ENCODE results near the gene OTOF. TPM values are rescaled to one million over a fixed set of nuclear protein-coding genes. Genes with fewer than 3 reads are reported as not detected.

Gene OTOF
- total and polyA plus RNA-seq, 2 donors (not counting 3 experiments of a cell fraction or from before 2014, with no cell fraction given) = 0.06 to 0.22 TPM

GRCh38 chr2:26511466-26511865 is 33.5 kb upstream of the OTOF start:
- peaks cover 2% of the 10 kb centered on the region in 2 experiments for H3K27me3 ChIP-seq (ENCODE audit: control insufficient read depth in 2 of 2, insufficient read depth in 2 of 2, low read length in 2 of 2)
- no peaks in the 10 kb centered on the region for H3K4me1 ChIP-seq (ENCODE audit: control insufficient read depth, extremely low read depth, insufficient read depth, low read length)
- no peak overlapping the region for H3K4me2 ChIP-seq (ENCODE audit: insufficient read depth, low read length)
- no peaks in the 10 kb centered on the region for H3K9me3 ChIP-seq (replicated peaks; ENCODE audit: control insufficient read depth, insufficient read depth, low read length)
- BruUV-seq (replicated peaks) = no TSS peak
- H2AFZ ChIP-seq (ENCODE audit: low read depth, low read length) = no peak overlapping the region
- FAIRE-seq (no peak), DNase-seq (ENCODE audit: low read depth, low spot score) (no peak)
- H3K79me2 ChIP-seq (ENCODE audit: control insufficient read depth, insufficient read depth, low read length) = no peaks in the 10 kb centered on the region
- POLR2A ChIA-PET = no interaction called here
- H3K27ac ChIP-seq (ENCODE audit: insufficient read depth, low read depth, low read length) = no peak overlapping the region
- no peak for TF ChIP-seq POLR2AphosphoS5 (IDR thresholded peaks at IDR 0.05; ENCODE audit: insufficient read depth, low read depth, low read length)
- TF ChIP-seq MYC (IDR thresholded peaks at IDR 0.05; ENCODE audit: low read depth, low read length) = no peak
- TF ChIP-seq FOS (IDR thresholded peaks at IDR 0.05; ENCODE audit: borderline replicate concordance, insufficient read depth, low read length) = no peak
- TF ChIP-seq, protein P1, sequence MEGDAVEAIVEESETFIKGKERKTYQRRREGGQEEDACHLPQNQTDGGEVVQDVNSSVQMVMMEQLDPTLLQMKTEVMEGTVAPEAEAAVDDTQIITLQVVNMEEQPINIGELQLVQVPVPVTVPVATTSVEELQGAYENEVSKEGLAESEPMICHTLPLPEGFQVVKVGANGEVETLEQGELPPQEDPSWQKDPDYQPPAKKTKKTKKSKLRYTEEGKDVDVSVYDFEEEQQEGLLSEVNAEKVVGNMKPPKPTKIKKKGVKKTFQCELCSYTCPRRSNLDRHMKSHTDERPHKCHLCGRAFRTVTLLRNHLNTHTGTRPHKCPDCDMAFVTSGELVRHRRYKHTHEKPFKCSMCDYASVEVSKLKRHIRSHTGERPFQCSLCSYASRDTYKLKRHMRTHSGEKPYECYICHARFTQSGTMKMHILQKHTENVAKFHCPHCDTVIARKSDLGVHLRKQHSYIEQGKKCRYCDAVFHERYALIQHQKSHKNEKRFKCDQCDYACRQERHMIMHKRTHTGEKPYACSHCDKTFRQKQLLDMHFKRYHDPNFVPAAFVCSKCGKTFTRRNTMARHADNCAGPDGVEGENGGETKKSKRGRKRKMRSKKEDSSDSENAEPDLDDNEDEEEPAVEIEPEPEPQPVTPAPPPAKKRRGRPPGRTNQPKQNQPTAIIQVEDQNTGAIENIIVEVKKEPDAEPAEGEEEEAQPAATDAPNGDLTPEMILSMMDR (IDR thresholded peaks at IDR 0.05; ENCODE audit: extremely low read depth in 1 of 2, insufficient read depth in 1 of 2, low read depth in 1 of 2, low read length in 2 of 2) = no peak
- no peak for TF ChIP-seq MAX (IDR thresholded peaks at IDR 0.05; ENCODE audit: insufficient read depth, insufficient read length)
- TF ChIP-seq POLR2A (IDR thresholded peaks at IDR 0.05; ENCODE audit: low read depth, low read length) = no peak
- no peak for TF ChIP-seq EZH2 (IDR thresholded peaks at IDR 0.05; ENCODE audit: borderline replicate concordance, low read depth, low read length, severe bottlenecking)
- TF ChIP-seq JUN (IDR thresholded peaks at IDR 0.05; ENCODE audit: borderline replicate concordance, insufficient read depth, insufficient read length, low read depth) = no peak
- no peak for TF ChIP-seq GATA2 (IDR thresholded peaks at IDR 0.05; ENCODE audit: insufficient read depth, insufficient read length, low read depth, low read length)
- intact Hi-C loops (cut with micrococcal nuclease) = no loop called here
- H3K9me1 ChIP-seq (replicated peaks; ENCODE audit: control insufficient read depth, extremely low read depth, insufficient read depth, low read length) = no peaks in the 10 kb centered on the region
- no peak overlapping the region for H3K9ac ChIP-seq (replicated peaks; ENCODE audit: extremely low read depth, insufficient read depth, low read length)
- H3K36me3 ChIP-seq (ENCODE audit: control insufficient read depth in 2 of 2, extremely low read depth in 1 of 2, insufficient read depth in 2 of 2, low read length in 2 of 2) = no peaks in the 10 kb centered on the region
- no peaks in the 10 kb centered on the region for H4K20me1 ChIP-seq (replicated peaks; ENCODE audit: control insufficient read depth, extremely low read depth, insufficient read depth, low read length)
- no peak overlapping the region for H3K4me3 ChIP-seq (replicated peaks in 1 of 3; ENCODE audit: insufficient read depth in 1 of 3, low read depth in 1 of 3, low read length in 3 of 3)
- CTCF ChIA-PET = no interaction called here
- dilution Hi-C loops (cut with MboI; ENCODE audit: extremely low pct_ligation_motif_present, low sequenced_read_pairs) = no loop called here

All from endothelial cell of umbilical vein (primary cell).